ENCODE results near the gene IFT88.
A peak's percentile ranks its signal among the peaks of the same experiment; 100 is the strongest.

The IFT88 gene

GRCh38 chr13:20566898-20567874 lies at the start of gene IFT88:
Gene IFT88, plus strand, starts transcription at chr13:20567157. Its CDS starts 7,229 bp downstream, at chr13:20574386.
- DNase-seq: peak; percentile 96 to 99

- no peak for DNase-seq
These were observed 48.3 kb upstream of the IFT88 start for GRCh38 chr13:20518660-20519100.

DNA sequence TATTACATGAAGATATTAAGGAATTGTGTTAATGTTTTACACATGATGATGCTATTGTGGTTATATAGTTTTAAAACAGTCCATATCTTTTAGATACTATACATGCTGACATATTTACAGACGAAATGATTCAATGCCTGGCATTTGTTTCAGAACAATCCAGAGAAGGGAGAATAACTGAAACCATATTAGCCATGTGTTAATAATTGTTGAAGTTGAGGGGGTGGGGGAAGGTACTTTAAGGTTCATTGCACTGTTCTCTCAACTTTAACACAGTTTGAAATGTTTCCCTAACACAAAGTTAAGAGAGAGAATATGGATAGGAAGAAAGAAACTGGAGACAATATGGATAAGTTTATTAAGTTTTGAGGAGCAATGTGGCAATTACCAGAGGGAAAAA lies 47.1 kb upstream of the IFT88 start:
- DNase-seq: no peak

DNA sequence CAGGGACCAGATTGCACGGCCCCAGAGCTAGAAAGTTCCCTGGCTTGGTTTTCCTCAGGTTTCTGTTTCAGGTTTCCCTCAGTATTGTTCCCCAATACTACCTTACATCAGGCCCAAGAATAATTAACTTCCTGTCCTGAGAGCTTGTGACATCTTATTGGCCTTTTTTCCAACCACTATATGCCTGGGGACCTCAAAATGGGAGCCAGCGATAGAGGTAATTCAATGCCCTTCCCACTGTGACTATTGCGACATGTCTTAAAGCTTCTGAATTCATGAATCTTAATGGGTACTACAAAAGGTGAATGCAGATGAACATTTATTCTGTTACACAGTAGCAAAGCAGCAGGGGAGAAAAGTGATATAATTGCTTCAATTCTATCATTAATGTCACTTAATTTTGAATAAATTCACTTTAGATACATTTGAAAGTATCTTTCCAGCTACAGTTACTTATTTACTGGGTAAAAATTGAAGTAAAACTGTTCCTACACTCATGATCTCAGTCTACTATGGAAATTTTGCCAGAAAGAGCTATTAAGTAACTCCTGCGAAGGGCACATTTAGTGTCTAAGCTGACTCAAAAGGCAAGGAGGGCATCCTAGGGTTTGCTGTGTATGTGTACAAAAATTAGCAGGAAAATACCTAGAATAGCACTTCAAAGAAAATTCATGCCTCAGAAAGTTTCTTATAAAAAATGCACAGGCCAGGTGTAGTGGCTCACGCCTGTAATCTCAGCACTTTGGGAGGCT lies 45.4 kb upstream of the IFT88 start:
- DNase-seq: peak; percentile 11 to 21

GRCh38 chr13:20525144-20525600 lies 41.8 kb upstream of the IFT88 start:
- peak; percentile 33 to 53 for DNase-seq

- DNase-seq: peak; percentile 93 to 95
These were observed 41.1 kb upstream of the IFT88 start, which contains the start of gene CRYL1 for GRCh38 chr13:20525601-20526544. Gene CRYL1, minus strand, starts transcription at chr13:20525857. Its CDS starts 63 bp downstream, at chr13:20525794.

GRCh38 chr13:20526664-20527063 lies 40.3 kb upstream of the IFT88 start:
- no peak for DNase-seq

GRCh38 chr13:20528452-20528851 lies 38.5 kb upstream of the IFT88 start:
- no peak for DNase-seq

- no peak for DNase-seq
These were observed 32.8 kb upstream of the IFT88 start for GRCh38 chr13:20534038-20534608.

- DNase-seq: no peak
These were observed 30.0 kb upstream of the IFT88 start for GRCh38 chr13:20536992-20537391.

- peak; percentile 22 to 25 for DNase-seq
These were observed 22.6 kb upstream of the IFT88 start for GRCh38 chr13:20544201-20544923.

DNA sequence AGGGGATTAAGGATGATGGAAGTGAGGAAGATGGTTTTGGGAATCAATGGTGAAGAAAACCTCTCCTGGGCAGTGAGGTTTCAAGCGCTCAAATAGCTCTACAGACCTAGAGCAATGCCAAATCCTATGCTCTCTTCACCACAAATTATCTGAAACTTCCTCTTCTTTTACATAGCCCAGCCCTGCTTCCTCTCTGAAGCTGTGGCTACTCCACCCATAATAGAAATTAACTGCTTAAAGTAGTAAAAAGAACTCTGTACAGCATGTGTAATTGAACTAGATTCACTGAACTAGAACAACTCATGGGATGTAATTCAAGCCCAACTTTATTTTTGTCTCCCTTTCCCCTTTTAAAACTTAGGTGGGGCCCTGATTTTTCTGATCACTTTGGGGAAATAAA lies 20.4 kb upstream of the IFT88 start:
- peak; percentile 86 to 90 for DNase-seq

DNA sequence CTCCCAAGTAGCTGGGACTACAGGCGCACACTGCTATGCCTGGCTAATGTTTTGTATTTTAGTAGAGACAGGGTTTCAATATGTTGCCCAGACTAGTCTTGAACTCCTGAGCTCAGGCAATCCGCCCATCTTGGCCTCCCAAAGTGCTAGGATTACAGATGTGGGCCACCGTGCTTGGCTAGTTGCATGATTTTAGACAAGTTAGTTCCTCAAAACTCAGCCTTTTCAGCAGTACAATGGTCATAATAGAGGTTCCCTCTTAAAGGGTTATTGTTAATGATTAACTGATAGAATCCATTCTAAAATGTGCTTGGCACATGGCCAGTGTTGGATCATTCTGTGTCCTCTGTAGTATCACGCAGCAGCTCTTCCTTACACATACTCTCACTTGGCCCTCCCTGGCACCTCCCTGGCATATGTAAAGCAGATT lies 19.5 kb upstream of the IFT88 start:
- DNase-seq: no peak

DNA sequence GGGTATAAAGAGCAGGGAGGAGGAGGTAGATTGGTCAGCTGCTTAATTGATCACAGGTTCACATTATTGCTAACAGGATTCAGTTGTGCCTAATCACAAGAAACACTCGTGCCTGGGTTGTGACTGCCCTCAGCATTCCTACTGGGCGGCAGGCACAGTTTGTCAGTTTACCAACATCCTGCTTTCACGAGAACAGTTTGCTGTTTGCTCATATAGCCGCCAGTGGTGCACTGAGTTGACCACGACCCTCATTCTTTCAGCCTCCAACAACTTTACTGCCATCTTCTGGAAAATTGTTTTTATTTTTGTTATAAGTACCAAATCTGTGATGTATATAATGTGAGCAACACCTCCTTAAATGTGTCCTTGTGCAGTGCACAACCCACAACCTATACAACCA lies 16.2 kb upstream of the IFT88 start:
- DNase-seq: peak in 1 of 2 experiments; percentile 17

DNA sequence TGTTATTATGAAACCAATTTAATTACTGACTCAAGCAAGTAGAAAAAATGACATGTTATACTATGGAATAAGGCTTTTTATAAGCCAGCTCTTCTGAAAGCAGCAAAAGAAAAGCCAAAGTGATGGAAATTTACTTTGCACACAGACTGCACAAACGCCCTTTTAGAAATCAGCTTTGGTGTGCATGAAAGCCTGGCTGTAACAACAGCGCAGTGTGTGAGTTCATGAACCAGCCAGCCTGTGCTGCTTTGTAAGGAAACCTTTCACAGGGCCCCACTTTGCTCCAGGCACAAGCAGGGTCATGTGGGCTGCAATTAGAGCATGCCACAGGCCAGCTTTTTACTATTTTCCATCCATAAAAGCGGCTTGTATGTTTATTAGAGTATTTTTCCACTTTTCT lies 13.6 kb upstream of the IFT88 start:
- no peak for DNase-seq

DNA sequence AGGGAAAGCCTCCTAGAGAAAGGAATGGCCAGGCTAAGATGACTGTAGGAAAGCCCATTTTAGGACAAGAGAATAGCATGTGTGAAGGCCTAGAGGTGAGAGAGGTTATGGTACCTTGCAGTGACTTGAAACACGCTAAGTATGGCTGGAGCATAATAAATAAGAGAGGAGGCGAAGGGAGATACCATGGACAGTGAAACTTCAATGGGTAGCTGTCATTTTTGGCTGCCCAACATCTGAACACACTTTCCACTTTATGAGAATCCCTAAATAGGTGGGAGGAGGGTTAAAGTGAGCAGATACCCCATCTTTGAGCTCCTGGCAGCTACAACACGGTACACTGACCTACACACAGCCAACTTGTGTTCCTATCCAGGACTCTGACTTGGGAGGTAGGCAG lies 8.0 kb upstream of the IFT88 start:
- DNase-seq: no peak

DNA sequence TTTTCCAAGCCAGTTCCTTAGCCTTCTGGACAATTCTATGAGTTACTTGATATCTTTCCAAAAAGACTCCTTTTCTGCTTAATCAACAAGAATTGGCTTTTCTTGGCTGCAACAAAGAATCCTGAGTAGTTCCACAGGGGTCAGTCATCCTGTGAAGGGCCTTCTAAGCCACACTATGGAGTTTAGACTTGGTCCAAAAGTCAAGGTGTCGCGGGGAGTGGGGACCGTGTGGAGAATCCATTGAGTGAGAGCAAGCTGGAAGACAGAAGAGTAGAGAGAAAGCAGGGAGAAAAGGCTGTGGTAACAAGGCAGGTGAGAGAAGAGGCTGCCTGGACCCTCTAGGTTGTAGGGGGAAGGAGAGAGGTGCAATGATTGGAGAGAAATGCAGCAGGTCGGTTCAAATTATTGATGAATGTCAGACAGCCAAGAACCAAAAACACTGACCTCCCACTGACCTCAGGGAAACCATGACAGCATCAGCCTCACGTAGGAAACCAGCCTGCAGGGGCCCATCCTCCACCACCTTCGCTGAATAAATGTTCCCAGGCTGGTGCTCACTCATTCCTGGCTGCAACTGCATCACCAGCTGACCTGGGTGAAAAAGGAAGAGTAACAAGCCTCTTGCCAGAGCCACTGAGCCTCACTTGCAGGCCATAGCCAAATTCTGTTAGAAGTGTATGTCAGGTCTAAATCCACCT lies 7.1 kb upstream of the IFT88 start:
- DNase-seq: no peak

DNA sequence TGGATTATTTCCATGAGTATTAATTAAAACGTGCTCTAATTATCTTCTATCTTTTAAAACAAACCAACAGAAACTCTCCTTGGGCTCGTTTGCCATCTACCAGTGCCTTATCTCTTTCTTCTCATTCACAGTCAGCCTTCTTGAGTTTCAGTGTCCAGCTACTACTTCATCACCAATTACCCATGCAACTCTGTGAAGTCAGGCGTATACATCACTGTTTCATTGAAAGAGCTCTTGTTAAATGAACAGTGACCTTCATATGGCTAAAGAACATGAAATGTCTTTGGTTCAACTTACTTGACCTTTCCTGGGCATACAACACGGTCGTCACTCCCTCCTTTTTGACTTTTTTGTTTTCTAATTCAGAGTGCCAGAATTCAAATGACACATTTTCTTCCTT lies 5.2 kb upstream of the IFT88 start:
- DNase-seq: no peak

DNA sequence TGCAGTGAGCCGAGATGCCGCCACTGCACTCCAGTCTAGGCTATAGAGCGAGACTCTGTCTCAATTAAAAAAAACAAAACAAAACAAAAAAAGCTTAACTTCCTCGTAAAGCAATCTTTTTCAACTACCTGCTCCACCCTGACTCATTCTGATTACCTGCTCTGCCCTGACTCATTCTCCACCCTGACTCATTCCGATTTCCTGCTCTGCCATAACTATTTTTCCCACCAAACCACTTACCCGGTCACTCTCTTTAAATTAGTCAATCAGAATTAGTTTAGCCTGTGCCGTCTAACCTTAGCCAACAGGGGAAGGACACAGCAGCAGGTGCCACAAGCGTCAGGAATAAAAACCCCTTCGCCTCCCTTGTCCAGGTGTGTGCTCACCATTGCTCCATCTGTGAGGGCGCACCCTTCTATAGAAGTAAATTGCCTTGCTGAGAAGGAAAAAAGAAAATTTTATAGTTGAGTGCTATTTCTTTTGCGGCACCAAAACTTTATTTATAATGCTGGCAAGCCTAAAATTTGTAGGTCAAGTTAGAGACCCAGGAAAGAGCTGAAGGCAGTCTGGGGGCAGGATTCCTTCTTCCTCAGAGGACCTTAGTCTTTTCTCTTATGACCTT lies 1.7 kb upstream of the IFT88 start:
- no peak for DNase-seq

DNA sequence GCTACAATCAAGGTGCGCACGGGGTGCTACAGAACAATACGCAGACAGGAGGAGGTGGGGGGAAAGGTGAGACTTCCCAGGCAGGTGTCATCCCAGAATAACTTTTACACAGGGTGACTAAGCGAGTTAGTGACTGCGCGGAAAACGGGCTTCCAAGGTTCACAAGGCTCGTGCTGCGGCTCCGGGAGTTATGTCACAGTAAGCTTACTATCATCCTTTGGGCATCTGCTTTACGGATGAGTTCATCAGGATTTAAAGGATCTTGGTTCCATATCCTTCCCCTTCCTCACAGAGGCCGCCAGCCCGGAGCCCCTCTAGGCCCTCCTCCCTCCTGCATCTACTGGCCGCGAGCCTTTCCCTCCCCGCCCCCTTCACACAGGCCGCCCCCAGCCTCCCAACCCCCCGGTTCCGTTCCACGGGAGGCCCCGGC lies 474 bp upstream of the IFT88 start:
- peak; percentile 73 to 75 for DNase-seq
